CD1c-positive myeloid dendritic cell (primary cell): ENCODE results near the gene VAV2.
"Not testable (repeated sequence)": the region's sequence is repeated elsewhere in the genome, so short reads cannot be mapped to it uniquely, and the experiment has no call there.

ENCODE experiments used
- DNase-seq: peaks from one replicate; pipeline ENCODE4 v3.0.0-alpha.2; 2016; ENCODE audit errors: extremely low spot score

Gene VAV2

DNA sequence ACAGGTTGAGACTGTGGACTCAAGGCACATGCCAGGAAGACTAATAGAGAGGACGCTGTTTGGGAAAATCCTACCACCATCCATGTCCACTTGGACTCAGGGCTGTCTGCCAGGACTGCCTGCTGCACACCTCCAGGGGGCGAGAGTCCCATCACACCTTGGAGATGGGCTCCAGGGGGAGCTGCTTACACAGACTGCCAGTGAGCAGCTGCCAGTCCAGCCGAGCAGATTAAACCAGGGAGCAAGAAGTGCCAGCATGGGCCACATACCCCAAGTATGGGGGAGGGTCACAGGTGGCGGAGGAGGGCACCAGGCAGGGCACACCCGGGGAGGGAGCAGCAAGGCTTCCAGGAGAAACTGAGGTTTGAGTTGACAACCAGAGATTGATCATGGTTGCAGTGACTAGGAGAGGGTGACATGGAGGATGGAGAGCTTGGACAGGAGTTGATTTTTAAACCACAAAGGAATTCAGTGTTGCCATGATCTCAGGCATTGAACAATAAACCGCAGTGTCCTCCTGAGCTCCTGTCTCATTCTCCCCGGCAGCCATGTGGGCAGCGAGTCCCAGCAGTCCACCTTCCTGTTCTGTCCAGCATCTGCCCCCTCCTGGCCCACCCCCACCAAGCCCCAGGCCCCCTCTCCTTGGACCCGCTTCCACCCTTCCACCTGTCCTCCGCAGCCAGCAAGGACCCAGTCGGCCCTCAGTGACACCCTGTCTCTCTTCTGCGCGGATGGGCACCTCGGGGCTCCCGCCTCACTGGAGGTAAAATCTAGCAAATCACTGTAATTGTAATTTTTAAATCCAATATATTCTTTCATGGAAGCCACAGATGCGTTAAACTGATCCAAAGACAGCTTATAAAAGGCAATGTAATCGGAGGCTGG is 3.1 kb upstream of the VAV2 start:
- DNase-seq = no peak

DNA sequence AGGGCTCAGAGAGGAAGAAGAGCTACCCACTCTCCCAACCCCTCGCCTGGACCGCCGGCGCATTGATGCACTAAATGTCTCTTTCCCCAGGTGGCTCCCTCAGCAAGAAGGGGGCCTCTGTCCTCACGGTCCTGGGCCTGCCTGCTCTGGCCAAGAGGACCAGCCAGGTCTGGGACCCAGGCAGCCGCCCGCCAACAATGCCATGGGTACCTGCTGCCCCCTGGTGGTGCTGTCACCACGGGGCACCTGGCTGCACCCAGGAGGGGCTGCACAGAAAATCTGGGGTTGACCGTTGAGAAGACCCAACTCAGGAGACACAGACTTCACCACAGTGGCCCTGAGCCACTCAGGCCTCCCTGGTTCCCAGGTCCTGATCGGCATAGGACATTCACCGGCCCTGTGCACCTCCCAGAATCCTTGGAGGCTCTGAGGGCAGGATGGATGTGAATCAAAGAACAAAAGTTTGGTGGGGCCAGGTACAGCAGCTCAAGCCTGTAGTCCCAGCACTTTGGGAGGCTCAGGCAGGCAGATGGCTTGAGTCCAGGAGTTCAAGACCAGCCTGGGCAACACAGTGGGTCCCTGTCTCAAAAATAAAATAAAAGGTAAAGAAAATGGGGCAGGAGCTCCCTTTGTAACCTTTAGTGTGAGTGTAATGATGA is 2.4 kb upstream of the VAV2 start:
- DNase-seq = peak; percentile 83

DNA sequence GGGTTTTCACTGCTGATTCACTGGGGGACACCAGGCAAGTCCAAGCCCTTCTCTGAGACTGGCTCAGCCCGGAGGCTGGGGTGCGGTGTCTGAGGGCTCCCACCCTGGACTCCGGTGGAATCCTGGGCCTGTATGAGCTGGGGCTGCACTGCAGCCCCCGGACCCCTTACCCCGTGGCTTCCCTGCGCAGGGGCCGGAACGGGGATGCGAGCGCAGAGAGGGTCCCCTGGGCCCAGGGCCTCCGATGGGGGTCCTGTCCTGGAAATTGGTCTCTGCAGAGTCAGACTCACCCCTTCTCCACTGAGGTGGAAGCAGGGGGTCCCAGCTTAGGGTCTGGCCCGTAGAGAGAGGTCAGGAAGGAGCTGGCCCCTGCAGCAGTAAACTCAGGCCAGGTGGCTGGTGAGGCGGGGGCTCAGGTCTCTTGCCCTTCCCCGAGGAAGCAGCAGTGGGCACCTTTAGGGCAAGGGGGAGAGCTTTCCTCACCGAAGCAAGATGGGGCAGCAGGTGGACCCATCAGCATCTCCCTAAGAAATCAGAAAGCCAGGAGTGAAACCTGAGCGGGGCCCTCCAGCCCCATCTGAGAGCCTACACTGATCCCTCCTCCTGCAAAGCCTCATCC is 1.6 kb upstream of the VAV2 start:
- no peak for DNase-seq

DNA sequence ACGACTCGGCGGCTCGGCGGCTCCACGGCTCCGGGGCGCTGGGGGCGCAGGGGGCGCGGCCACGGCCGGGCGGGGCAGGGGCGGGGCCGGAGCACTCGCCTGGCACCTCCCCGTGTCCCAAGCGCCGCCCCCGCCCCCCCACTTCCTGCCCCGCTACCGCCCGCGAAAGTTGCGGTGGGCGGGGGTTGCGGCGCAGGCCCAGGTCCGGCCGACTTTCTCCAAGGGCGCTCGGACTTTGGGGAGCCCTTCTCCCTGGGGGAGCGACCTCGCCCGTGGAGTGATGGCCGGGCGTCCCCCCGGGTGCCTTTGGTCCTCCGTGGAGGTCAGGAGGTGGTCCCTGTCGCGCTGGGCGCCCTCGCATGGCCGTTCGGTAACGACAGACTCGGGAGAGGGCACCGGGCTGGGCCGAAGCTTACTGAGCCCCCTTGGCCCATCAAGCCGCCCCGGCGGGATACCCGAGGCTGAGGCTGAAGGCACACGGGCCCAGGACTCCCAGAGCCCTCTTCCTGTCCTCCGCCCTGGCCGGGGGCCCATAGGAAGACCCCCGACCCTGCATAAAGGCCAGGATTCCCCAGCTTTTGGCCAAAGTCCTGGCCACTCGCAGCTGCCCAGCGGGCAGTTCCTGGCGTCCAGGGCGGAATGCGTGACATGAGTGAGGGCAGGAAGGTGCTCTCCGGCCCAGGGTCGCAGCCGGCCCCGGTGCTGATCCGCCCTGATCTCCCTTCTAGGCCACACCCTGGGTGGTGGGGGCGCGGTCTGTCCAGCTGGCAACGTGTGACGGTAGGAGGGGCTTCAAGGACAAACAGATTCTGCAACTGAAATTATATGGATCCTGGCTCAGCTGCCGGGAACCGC is 883 bp upstream of the VAV2 start:
- DNase-seq = peak; percentile 83

DNA sequence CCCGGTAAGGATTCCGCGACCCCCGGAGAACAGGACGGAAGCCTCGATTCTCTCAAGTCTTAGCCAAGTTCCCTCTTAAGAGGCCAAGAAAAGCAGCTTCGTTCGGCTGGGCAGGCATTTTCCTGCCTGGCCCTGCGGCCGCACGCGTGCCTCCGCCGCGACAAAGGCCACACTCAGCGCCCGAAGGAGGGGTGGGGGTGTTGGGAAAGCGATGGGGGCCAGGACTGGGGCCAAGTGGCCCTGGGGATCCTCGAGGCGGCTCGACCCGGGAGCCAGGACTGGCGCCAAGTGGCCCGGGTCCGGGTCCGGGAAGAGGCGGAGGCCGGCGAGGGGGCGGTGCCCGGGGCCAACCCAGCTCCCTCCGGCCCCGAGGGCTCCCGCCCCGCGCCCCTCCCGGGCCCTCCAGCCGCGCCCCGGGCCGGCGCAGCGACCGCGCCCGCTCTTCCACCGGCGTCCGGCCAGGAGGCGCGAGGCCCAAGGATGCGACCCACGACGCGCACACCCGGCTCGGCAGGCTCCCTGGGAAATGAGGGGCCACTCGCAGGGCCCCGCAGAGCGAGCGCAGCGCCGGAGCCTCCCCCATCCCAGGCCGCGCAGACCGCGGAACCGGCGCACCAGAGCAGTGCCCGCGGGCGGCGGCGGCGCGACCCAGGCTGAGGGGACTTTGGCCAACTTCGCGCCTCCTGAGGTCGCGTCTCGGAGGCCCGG is 756 bp downstream of the VAV2 start:
- DNase-seq = peak; percentile 20

DNA sequence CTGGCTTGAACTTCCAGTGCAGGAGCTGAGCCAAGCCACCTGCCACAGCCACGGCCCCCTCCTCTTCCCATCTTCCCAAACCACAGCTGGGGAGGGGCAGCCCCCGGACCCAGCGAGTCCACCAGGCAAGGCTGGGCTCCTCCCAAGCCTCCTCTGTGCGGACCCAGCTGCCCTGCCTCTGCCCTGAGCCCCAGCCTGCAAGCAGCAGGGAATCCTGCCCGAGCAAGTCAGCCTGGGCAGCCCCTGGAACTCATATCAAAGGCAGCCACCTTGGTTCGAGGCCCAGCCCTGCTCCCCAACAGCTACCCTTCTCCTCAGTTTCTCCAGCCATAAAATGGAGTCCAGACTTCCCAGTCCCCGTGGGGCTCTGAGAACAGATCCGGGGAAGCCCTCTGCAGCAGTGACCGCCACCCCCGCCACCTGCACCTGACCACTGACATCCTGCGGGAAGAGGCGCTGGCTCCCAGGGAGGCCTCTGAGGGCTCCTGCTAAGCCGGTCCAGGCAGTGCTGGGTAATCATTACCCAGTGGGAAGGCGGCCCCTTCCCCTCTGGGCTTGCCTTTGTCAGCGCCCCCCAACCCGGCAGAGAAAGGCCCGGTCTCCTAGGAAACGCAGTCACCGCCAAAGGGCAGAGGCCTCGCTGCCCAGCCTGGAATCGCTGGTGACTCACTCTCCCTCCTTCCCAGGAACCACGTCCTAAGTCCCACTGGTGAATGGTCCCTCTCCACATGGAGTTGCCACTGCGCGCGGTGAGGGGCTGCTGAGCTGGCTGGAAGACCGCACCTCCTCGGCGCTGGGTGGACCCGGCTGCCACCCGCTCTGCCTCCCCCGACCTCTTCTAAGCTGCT is 1.5 kb downstream of the VAV2 start:
- peak; percentile 13 for DNase-seq

DNA sequence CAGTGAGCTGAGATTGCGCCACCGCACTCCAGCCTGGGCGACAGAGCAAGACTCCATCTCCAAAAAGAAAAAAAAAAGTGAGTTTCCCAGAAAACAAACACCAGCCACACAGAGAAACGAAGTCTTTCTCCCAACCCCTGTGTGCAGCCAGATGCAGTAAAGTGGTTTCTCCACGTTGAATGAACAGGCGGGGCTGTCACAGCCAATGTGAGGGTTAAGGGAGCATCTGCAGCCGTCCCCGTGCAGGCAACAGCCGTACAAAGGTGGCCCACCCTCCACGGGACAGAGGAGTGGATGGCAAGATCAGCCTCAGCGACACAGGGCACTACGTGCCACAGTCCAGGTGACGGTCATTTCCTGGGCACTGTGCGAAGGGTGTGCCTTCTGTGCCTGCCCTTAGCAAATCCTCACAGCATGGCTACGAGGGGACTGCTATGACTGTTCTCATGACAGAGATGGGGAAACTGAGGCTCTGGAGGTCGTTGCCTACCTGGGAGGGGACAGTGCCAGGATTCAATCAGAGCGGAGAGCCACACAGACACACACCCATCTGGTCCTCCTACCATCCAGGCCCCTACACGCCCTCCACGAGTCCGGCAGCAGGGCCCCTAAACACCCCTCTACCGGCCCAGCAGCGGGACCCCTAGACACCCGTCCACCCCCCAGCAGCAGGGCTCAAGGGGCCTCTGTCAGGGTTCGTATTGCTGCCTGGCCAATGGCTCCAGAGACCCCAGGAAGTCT is 2.3 kb downstream of the VAV2 start:
- DNase-seq = no peak

DNA sequence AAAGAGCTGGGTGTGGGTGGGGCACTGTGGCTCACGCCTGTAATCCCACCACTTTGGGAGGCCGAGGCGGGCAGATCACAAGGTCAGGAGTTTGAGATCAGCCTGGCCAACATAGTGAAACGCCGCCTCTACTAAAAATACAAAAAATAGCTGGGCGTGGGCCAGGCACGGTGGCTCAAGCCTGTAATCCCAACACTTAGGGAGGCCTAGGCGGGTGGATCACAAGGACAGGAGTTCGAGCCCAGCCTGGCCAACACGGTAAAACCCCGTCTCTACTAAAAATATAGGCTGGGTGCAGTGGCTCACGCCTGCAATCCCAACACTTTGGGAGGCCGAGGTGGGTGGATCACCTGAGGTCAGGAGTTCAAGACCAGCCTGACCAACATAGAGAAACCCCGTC is 3.4 kb downstream of the VAV2 start:
- not testable (repeated sequence) for DNase-seq

DNA sequence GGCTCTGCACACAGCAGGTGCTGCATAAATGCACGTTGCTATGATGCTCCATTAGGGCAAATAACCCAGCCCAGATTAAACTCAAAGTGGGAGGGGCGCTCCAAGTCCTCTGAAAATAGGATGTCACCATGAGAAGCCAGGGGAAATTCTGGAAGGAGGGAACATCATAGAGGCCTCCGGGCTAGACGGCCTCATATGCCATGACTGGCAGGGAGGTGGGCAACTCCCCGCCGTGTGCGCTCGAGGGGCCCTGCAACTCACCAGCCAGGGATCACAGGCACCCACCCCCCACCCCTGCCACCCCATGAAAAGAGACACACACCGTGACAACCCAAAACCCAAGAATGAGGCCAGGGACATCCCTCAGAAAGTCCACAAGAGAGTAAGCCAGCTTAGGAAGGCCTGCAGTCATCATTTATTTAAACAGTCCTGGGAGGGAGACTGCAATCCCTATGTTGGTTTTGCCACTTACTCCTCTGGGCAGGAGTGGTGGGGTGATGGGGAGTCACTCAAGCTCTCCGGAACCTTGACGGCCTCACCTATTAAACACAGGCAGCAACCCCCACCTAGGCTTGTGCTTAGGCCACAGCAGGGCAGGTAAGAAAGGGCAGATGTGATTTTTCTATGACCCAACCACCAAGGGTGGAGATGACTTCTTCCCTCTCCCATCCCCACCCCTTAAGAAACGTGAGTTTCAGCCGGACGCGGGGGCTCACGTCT is 4.0 kb downstream of the VAV2 start:
- no peak for DNase-seq

DNA sequence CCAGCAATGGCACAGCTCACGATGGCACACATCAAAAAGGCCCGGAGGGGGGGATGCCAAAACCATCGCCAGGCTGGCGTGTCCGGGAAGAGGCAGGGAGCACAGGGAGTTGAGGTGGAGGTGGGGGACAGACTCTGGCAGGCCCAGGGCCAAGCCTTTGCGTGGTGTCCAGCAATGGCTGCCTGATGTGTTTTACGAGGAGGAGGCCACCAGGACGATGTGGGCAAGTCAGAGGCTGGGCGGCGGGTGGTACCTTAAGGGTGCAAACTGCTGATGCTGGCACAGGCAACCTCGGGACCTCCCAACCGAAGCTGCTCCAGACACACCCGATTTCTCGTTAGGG is 4.7 kb downstream of the VAV2 start:
- DNase-seq = no peak

DNA sequence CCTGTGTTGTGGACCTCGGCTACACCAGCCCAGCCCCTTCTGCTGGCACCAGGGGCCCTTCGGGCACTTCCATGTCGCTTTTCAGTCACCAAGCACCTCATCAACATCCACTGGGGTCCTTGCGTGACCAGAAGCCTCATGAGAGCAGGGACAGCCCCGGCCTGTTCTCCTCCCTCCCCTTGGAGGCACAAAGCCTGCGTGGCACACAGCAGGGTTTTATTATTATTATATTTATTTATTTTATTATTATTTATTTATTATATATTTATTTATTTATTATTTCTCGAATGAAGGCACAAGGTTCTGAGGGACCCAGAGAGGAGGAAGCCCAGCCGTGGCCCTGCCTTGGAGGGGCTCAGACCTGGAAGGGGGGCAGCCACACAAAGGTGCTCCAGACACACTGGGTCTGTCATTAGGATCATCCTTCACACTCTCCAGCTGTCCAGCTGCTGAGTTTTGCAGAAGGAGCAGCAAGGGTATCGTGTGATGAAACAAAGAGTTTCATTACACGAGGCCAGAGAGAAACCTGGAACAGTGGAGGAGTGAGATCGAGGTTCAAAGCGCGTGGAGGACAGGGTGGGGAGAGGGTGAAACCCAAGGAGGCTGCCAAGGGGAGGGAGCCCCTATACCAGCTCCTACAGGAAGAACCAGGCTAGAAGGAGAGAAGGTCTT is 5.2 kb downstream of the VAV2 start:
- DNase-seq = no peak

DNA sequence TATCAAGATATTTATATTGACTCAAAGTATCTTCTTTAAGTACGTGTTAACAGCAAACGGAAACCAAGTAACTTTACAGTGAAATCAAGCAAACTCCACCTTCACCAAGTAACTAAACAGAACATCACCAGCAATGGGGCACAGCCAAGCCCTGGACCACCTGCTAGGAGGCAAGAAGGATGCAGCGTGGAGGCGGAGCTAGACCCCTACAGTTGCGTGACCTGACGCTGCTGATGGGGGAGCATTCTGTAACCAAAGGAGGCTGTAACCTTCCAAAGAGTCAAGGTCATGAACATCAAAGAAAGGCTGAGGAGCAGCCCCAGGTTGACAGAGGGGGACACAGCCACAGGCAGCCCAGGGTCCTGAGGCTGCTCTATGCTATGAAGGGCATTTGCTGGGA is 6.1 kb downstream of the VAV2 start:
- DNase-seq = no peak

DNA sequence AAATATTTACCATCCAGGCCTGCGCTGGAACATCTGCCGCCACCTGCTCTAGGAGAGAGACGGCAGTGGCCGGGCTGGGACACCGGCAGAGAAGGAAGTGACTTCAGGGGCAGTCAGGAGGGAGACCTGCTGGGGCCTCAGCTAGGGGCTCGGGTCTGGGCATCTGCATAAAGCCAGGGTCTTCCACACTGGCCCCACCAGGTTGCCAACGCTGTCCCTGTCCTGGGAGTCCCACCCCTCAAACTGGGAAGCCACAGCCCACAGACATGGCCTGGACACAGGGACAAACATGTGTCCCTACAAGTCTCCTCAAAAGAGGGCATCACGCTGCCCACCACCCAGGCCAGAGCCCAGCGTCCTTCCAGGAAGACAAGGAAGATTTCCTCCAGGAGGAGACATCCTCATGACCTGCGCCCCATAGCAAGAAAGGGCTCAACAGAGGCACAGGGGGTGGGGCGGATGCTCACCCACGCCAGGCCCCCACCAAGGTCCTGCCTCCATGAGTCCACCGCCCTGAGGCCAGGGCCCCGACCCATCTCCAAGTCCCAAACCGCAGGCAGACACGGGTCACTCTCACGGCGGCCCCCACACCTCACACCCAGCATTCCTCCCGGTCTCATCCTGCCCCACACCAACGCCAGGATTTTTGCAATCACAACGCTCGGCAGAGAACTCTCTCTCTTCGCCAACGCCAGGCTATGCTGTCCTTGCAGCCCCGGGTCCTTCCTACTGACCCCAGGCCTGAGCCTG is 9.0 kb downstream of the VAV2 start:
- no peak for DNase-seq

DNA sequence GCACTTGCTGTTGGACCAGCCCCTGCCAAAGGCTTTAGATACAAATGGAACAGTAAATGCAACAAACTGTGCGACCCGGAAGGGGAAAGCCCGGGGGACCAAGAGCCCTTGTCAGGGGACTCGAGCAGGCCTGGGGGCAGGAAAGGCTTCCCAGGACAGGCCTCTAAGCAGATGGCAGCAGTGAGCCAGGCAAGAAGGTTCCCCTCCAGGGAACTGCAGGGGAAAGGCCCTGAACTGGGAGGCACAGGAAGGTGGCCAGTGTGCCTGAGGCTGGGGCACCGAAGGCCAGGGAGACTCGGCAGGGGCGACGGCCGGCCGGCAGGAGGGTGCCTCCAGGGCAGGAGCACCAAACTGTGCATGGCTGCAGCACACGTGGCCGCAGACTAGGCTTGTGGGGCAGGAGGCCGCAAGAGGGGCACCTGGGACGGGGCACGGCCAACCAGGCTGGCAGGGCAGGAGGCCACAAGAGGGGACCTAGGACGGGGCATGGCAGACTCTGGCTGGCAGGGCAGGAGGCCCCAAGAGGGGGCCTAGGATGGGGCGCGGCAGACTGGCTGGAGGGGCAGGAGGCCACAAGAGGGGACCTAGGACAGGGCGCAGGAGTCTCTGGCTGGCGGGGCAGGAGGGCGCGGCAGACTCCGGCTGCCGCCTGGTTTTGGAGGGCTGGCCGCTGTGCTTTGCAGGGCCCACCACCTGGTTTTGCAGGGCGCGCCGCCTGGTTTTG is 10.0 kb downstream of the VAV2 start:
- no peak for DNase-seq

DNA sequence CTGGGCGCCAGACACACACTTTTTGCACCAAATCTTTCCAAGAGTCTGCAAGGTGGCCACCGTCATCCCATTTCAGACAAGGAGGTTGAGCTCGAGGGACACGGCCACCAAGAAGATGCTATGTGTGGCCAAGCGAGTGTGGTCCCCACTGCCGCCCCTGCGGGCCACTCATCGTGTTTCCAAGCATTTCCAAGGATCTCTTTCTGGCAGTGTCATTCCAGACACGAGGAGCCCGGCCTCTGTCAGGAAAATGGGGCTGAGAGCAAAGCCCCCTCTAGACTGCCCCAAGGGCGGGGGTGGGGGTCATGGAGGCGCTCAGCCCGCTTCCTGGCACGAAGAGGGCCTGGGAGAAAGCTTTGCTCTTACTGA is 10.6 kb downstream of the VAV2 start:
- no peak for DNase-seq

DNA sequence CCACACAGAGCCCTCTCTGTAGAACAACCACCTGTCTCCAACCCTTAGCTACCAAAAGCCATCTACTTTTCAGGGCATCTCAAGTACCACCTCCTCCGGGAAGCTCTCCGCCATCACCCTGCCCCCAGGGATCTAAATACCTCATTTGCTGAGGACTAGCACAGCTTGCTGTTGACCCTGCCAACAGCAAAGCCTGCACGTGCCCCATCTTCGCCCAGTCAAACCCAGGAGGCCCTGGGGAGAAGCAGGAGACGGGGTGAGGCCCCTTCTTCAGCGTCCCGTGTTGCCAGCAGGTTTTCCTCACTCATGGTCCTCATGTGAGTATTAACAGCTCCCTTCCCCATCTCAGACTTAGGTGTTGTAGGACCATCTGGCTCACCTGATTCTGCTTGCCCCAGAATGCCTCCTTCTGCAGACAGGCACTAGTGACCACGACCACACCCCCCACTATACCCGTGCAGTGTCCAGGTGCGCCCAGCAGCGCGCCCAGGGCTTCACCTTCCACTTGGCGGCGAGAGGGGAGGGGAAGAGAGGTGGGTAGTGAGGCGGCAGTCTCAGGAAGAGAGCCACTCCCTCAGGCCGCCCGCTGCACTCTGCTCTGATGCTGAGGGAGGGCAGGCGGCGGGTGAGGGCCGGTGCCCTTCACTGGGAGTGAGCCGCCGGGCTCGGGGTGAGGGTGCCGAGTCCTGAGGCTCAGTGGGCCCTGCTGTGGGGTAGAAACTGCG is 11.1 kb downstream of the VAV2 start:
- no peak for DNase-seq
